D721Med (cell line): ENCODE measurements around the gene BICC1.

Source experiments
- DNase-seq: peaks from one replicate; pipeline ENCODE4 v3.0.0; 2011; ENCODE audit warnings: low spot score; ENCODE audit not compliant: insufficient read length
- FAIRE-seq: peaks from 2 replicates; lab custom pipeline; 2011; peaks lifted over from hg19 to GRCh38; lab: Jason Lieb, UNC
- TF ChIP-seq, protein P1 (sequence below): IDR thresholded peaks from 2 replicates; pipeline ENCODE4 v1.5.1; 2012; ENCODE audit warnings: mild to moderate bottlenecking, control low read depth; ENCODE audit not compliant: insufficient read depth; ENCODE audit errors: missing control alignments

BICC1 gene

DNA sequence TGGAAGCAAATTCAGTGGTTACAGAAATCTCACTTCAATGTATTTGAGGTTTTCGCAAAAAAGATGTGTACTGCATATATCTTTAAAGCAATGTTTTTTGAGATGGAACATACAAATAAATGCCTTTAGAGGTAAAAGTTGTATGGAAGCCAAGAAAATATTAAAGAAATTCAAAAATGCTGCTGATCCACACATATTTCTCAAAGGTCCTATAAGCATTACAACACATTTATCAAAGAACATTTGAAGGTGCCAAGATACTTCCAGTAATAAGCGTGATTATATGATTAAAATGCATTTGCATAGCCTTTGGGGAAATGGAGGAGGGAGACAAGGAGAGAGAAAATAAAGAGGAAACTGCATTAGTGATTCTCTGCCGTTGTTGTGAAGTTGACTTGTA, 260.1 kb downstream of the BICC1 start:
- TF ChIP-seq, protein P1, sequence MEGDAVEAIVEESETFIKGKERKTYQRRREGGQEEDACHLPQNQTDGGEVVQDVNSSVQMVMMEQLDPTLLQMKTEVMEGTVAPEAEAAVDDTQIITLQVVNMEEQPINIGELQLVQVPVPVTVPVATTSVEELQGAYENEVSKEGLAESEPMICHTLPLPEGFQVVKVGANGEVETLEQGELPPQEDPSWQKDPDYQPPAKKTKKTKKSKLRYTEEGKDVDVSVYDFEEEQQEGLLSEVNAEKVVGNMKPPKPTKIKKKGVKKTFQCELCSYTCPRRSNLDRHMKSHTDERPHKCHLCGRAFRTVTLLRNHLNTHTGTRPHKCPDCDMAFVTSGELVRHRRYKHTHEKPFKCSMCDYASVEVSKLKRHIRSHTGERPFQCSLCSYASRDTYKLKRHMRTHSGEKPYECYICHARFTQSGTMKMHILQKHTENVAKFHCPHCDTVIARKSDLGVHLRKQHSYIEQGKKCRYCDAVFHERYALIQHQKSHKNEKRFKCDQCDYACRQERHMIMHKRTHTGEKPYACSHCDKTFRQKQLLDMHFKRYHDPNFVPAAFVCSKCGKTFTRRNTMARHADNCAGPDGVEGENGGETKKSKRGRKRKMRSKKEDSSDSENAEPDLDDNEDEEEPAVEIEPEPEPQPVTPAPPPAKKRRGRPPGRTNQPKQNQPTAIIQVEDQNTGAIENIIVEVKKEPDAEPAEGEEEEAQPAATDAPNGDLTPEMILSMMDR, result no peak
- DNase-seq (no peak), FAIRE-seq (no peak)

DNA sequence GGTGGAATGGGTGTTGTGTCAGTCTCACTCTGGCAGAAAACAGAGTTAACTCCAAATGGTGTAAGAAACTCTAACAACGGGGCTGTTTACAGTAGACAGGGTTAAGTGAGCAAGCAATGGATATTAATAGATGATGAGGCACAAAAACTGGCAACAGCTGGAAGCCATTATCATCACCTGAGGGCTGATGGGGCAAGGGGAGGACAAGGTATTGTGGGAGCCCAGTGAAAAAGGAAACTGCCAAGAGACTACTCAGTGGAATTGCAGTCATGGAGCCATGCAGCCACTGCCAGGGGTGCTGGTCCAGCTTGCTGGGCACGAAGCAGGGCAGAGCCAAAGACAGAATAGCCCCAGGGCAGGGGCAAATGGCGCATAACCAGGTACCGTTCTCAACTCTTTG, 260.7 kb downstream of the BICC1 start:
- FAIRE-seq, result no peak
- TF ChIP-seq, protein P1, result no peak

DNA sequence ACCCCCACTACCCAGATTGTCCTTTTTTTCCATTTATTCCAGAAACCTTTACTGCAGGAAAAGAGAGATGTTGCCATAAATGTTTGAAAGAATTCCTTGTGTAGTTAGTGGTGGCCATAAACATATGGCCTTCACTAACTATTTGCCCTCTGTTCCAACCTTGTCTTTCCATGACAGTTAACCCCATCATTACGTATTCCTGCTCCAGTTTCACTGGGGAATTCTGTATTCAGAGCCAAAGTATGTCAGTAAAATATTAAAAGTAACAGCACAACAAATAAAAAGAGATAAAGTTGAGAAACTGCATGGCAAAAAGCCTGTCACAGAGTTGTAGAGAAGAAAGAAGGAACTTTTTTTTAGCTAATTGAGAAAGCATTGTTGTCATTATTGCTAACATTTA, 261.3 kb downstream of the BICC1 start:
- TF ChIP-seq, protein P1, result no peak
- DNase-seq, result no peak
- FAIRE-seq, result no peak

More for the DNA sequence above, 260.7 kb downstream of the BICC1 start:
- DNase-seq, result no peak

DNA sequence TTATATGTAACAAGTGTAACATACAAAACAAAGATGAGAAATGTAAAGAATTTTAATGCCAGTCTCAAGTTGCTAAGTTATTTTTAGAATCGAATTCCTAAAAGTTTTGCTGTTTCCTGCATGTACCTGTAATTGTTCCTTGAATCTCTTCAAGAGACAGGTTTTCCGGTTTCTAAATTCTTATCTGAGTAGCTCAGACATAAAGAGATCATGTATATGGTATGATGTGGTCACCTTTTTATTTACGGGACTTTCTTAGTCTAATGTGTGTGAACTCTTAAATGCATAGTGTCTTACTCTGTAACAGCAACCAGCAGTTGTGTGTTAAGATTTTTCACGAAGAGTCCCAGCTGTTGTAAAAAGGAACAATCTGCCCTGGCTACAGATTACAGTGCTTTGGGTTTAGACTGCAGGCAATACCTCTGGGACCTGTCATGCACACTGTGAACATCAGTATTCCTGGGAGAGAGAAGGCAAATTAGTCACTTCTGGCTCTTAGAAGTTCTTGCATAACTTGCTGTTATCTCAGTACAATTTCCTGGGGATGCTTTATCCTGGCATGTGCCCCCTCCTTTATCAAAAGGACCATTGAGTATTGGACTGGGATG, 263.4 kb downstream of the BICC1 start:
- FAIRE-seq (no peak), DNase-seq (no peak)
- TF ChIP-seq, protein P1, result no peak

DNA sequence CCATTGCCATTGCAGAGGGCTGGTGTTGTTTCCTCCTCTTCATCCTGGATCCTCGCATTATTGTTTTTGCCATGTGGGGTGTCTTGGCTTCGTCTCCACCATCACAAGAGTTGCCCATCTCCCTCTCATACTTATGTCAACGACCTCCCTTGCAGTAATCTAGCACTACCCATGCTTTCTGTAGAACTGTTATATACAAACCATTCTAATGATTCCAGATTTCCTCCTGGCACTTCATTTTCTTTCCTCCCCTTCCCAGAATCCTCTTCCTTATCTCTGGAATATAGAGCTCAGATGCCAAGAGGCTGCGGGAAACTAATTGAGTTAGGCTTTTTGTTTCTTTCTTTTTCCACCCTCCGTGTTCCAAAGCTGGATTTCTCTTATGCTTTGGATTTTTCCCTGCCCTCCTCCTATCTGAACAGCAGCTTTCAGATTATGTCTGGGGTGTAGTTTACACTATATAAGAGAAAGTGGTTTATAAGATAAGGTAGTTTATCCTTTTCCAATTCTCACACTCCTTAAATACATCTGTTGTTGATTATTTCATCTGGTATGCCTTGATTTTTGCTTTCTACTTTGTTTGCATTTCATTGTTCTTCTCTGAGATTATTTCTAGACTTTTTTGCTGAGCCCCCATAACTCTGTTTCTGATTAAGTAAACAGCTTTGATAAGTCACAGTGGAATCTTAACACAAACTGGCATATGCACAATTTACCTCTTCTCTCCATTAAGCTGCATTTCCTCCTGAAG, 264.1 kb downstream of the BICC1 start:
- DNase-seq, result no peak
- FAIRE-seq, result no peak
- TF ChIP-seq, protein P1, result no peak

DNA sequence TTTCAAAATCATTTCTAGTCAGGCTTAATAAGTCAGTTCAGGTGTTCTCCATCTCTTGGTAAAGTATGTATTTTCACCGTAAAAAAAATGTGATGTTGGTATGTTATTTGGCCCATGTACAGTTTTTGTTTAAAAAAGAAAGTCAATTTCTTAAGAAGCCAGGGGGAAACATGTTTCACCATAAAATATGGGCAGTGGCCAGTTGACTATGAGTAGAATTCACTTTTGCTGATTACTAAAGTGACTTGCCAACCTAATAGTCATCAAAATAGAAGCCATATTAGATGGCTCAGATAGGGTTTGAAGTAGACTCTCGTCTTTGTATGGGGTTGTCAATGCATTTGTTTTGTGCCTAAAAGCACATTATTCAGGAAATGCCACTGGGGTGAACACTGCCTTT, 266.3 kb downstream of the BICC1 start:
- FAIRE-seq (no peak), DNase-seq (no peak)
- TF ChIP-seq, protein P1, result no peak

DNA sequence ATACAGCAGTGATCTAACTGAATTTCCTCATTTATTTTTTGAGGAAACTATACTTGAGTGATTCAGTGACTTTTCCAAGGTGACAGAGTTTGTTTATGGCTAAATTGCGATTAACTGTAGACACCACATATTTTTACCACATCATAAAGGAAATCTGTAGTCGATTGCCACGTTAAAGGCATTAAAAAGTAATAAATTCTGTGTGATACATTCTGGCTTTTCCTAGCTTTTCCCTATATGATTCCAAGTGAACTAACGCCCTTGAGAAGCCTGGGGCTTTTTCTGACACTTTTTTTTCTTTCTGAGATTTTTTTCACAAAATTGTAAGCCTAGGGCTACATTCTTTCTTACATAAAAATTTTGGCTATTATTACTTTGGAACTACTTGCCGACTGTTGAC, 266.9 kb downstream of the BICC1 start:
- TF ChIP-seq, protein P1, result no peak
- DNase-seq (no peak), FAIRE-seq (no peak)
